Activated T-helper 1 cell treated with anti-CD3 and anti-CD28 coated beads, Interleukin-12 subunit alpha, Interleukin-12 subunit beta, Interleukin-2, Interleukin-4 antibody, amounts not matched to agents 30 ng/mL and 10 ng/mL and 1 ng/mL, durations not matched to agents 14 hours and 24 hours and 36 hours (primary cell): ENCODE results near the gene ZPBP2. TPM values are rescaled to one million over a fixed set of nuclear protein-coding genes. Genes with fewer than 3 reads are reported as not detected.

Source experiments
- DNase-seq: peaks from one replicate; pipeline ENCODE4 v3.0.0; 2021; ENCODE audit warnings: low spot score
- H3K27ac Mint-ChIP-seq: one replicate; pipeline ENCODE4 v1.8.0; 2021; ENCODE audit warnings: mild to moderate bottlenecking, mixed read lengths
- H3K27me3 Mint-ChIP-seq: one replicate; pipeline ENCODE4 v1.8.0; 2022; ENCODE audit warnings: mild to moderate bottlenecking, moderate library complexity, mixed read lengths; ENCODE audit not compliant: insufficient read depth
- H3K36me3 Mint-ChIP-seq: one replicate; pipeline ENCODE4 v1.8.0; 2021; ENCODE audit warnings: low read depth, mixed read lengths
- H3K4me1 Mint-ChIP-seq: one replicate; pipeline ENCODE4 v1.8.0; 2021; ENCODE audit warnings: low read depth, mixed read lengths
- H3K4me3 Mint-ChIP-seq: one replicate; pipeline ENCODE4 v1.8.0; 2021; ENCODE audit warnings: mild to moderate bottlenecking, moderate library complexity, mixed read lengths
- H3K9me3 Mint-ChIP-seq: one replicate; pipeline ENCODE4 v1.8.0; 2021; ENCODE audit warnings: mixed read lengths
- intact Hi-C: fragments of 100-400 bp; cut with micrococcal nuclease; formaldehyde crosslinking; loops from one replicate; pipeline ENCODE4 v1.15.1; 2024
- total RNA-seq: library from RNA; stranded (reverse); gene quantifications from 2 replicates; pipeline ENCODE4 v1.2.3, GENCODE V29; 2022

The ZPBP2 gene
- total RNA-seq, 1 donor from 2014 or later = not detected

DNA sequence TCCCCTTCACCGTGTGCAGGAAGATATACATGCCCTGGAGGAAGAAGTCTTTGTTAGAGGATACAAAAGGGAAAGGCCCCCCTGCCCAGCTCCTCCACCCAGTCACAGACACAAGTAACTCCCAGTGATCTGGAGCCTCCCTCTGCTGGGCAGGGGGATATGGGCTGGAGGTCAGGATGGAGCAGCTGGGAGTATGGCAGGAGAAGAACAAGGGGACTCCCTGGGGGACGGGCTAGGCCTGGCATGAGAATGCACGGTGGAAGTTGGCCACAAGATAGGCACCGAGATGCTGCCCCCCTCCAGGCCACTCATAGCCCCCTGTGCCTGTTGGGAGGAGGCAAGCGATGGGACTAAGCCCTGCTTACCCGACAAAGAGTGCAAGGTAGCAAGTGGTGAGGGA is 55.2 kb downstream of the ZPBP2 start:
- intact Hi-C loops = no loop called here
- Mint-ChIP-seq H3K36me3 (peaks cover 39% of the 10 kb centered on the region), H3K9me3 (no peaks in the 10 kb centered on the region), H3K4me1 (peaks cover 83% of the 10 kb centered on the region), H3K27me3 (no peaks in the 10 kb centered on the region), H3K27ac (peak overlapping the region; percentile 75), H3K4me3 (peak overlapping the region; percentile 57)
- DNase-seq = no peak

DNA sequence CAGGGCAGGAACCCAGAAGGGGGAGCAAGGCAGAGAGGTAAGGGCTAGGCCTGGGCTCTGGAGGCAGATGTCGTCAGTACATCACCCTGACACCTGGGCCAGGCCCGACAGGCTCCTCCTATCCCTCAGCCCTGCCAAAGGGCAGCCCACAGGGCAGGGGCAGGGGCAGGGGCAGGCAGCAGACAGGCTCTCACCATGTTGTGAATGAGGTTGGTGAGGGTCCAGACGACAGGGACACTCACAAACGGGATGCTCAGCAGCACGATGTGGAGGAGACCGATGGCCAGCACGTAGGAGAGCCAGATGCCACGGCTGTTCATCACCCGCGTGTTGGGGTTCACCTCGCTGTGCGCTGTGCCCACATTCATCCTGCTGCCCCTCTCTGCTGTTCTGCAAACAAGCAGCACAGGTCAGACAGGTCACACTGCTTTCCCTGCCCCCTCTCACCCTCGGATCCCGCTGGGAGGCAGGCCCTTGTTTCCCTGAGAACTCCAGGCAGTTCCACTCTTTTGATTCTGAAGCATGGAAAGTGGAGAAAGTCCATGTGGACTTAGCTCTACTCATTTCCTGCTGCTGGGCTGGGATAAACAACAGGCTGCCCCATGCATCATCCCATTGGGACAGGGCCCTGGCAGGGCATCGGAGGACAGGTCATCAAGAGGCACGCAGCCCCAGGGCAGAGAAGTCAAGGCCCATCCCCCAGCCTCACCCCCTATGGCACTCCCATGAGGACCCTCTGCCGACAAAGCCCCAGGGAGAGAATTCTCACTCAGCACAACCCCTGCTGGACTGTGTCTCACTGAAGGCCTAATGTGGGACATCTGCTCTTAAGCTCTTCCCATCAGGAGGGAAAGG is 56.1 kb downstream of the ZPBP2 start:
- Mint-ChIP-seq H3K4me1 (peaks cover 81% of the 10 kb centered on the region), H3K36me3 (peaks cover 33% of the 10 kb centered on the region)
- DNase-seq = no peak

DNA sequence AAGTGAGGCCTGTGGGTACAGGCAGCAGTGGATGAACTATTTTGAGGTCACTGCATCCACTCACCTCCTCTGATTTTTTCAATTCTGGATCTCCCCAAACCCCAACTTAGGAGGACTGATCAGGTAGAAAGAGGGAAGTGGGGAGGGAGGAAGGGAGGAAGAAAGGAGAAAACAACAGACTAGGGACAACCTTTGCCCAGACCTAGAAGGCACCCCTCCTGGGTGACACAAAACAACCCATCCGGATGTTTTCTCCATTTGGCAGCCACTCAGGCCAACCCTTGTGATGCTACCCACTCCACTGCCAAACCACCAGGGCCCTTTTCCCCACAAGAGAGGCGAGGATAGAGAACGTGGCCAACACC is 56.7 kb downstream of the ZPBP2 start:
- peaks cover 30% of the 10 kb centered on the region for H3K36me3 Mint-ChIP-seq
- intact Hi-C loops = loop anchor here (5.0 kb wide), 2 partner anchors 152 to 462 kb away; partner anchors contain the start of gene CDK12
- H3K9me3 Mint-ChIP-seq = no peaks in the 10 kb centered on the region
- no peaks in the 10 kb centered on the region for H3K27me3 Mint-ChIP-seq
- H3K4me3 Mint-ChIP-seq = peak overlapping the region; percentile 97
- peak overlapping the region; percentile 92 for H3K27ac Mint-ChIP-seq
- H3K4me1 Mint-ChIP-seq = peaks cover 82% of the 10 kb centered on the region
- DNase-seq = no peak

More for the DNA sequence above, 56.1 kb downstream of the ZPBP2 start:
- H3K9me3 Mint-ChIP-seq = no peaks in the 10 kb centered on the region
- intact Hi-C loops = no loop called here
- H3K27ac Mint-ChIP-seq = peak overlapping the region; percentile 92
- H3K4me3 Mint-ChIP-seq = peak overlapping the region; percentile 97
- no peaks in the 10 kb centered on the region for H3K27me3 Mint-ChIP-seq

DNA sequence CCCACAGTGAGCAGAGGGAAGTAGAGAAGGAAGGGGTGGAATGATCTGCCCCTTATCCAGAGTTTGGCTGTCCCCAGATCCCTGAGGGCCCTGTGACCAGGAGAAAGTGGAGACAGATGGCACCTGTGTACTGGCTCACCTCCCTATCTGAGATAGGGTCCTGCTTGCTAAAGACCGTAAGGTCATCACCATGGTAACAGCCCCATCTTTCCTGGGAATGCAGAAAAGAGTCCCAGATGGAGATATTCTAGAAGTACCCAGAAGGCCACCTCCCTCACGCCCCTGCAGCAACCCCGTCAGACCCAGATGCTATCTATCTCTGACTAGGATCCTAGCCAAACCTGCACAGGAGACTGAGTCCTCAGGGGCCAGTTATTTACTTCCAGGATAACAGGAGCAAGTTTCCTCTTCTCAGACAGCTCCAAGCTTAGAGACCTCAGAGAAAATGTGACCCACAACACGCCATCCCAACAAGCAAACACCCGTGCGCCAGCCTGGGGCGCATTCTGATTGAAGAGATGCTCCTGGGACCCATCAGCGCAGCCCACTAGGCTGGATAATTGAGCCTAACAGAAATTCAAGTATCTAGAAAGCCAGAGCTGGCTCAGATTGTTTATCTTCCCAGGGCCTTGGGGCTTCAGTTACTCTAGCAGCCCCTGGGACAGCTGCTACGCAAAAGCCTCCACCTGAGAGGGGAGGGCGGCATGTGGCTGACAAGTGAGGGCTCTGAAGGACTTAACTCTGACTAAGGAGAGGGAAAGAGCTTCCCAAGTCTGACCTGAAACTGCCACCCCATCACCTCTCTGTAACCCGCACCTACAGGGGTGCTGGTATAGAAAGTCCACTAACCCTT is 57.5 kb downstream of the ZPBP2 start:
- Mint-ChIP-seq H3K4me1 (peaks cover 78% of the 10 kb centered on the region), H3K36me3 (peaks cover 26% of the 10 kb centered on the region), H3K4me3 (peak overlapping the region; percentile 97), H3K27ac (peak overlapping the region; percentile 92), H3K27me3 (no peaks in the 10 kb centered on the region), H3K9me3 (no peaks in the 10 kb centered on the region)
- intact Hi-C loops = loop anchor here (1.0 to 5.0 kb wide), 5 partner anchors 22 to 463 kb away; partner anchors contain the start of genes CASC3 and CDK12
- no peak for DNase-seq

DNA sequence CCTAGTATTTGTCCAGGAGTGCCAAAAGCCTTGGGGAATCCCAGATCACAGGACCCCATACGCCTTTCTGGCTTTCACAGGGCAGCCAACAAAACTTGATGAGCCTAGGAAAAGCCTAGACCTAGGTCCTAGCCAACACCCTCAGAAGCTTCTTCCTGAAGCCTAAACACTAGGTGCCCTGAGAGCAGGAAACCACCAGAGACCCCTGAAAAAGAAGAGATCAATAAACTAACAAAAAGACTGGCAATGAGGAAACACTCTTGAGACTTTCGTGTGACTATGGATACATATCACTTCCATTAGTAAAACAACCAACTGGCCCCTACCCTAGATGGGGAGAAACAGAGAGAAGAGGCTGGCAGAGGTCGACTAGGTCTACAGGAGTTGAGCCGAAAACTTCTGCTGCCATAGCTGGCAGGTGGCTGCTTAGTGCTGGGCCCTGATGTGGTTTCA is 58.2 kb downstream of the ZPBP2 start:
- Mint-ChIP-seq H3K27me3 (no peaks in the 10 kb centered on the region), H3K9me3 (no peaks in the 10 kb centered on the region), H3K36me3 (peaks cover 25% of the 10 kb centered on the region), H3K27ac (peak overlapping the region; percentile 92), H3K4me3 (peak overlapping the region; percentile 97), H3K4me1 (peaks cover 71% of the 10 kb centered on the region)
- intact Hi-C loops = loop anchor here (1.0 to 5.0 kb wide), 5 partner anchors 23 to 464 kb away; partner anchors contain the start of genes CASC3 and CDK12
- DNase-seq = no peak

DNA sequence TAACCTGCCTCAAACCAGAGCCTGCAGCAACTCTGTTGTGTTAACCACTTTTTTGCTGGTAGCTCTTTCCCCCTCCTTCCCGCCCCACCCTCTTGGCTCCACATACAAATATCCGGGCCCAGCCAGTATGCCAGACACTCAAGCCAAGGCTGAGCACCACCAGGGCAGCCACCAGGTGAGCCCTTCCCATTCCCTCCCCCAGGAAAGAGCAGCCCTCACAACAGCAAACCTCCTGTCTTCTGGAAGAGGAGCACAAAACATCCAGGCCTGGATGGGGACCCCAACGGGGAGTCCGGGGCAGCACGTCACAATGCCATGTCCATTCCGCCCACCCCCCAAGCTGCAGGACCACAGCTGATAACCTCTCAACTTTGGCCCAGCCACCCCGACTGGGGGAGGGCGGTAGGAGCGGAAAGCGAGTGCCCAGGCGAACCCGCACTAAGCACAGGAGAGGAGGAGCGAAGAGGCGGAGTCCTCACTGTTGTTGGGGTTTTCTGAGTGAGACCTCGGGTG is 58.6 kb downstream of the ZPBP2 start:
- Mint-ChIP-seq H3K36me3 (peaks cover 21% of the 10 kb centered on the region), H3K27me3 (no peaks in the 10 kb centered on the region), H3K4me1 (peaks cover 66% of the 10 kb centered on the region), H3K27ac (peak overlapping the region; percentile 92), H3K4me3 (peak overlapping the region; percentile 97), H3K9me3 (no peaks in the 10 kb centered on the region)
- DNase-seq = peak; percentile 64
- intact Hi-C loops = loop anchor here (1.0 to 5.0 kb wide), 14 partner anchors 14 to 464 kb away; partner anchors contain the start of genes CASC3, CDC6, CDK12 and MED24

Other genes starting within 250 kb of the ZPBP2 start
- not detected in 2 replicates for gene PPP1R1B, start 241.2 kb upstream of the ZPBP2 start, total RNA-seq
- 54.7 and 65.3 TPM in 2 replicates for gene STARD3, start 231.1 kb upstream of the ZPBP2 start, total RNA-seq
- gene TCAP, start 202.9 kb upstream of the ZPBP2 start, total RNA-seq = 0.96 and 1.4 TPM in 2 replicates
- not detected in 2 replicates for gene PNMT, start 199.7 kb upstream of the ZPBP2 start, total RNA-seq
- 14.4 and 16.9 TPM in 2 replicates for gene PGAP3, start 180.1 kb upstream of the ZPBP2 start, total RNA-seq
- gene ERBB2, start 168.1 kb upstream of the ZPBP2 start, total RNA-seq = 2.5 and 3.0 TPM in 2 replicates
- gene MIEN1, start 137.7 kb upstream of the ZPBP2 start, total RNA-seq = 33.3 and 37.1 TPM in 2 replicates
- 0.64 and 0.73 TPM in 2 replicates for gene GRB7, start 130.3 kb upstream of the ZPBP2 start, total RNA-seq
- gene IKZF3, start 3.9 kb upstream of the ZPBP2 start, total RNA-seq = 22.8 and 25.1 TPM in 2 replicates
- 23.8 and 27.4 TPM in 2 replicates for gene GSDMB, start 50.4 kb downstream of the ZPBP2 start, total RNA-seq
- 70.8 and 77.4 TPM in 2 replicates for gene ORMDL3, start 59.4 kb downstream of the ZPBP2 start, total RNA-seq
- gene LRRC3C, start 59.5 kb downstream of the ZPBP2 start, total RNA-seq = not detected in 2 replicates
- 0.42 and 0.73 TPM in 2 replicates for gene GSDMA, start 94.8 kb downstream of the ZPBP2 start, total RNA-seq
- 191 and 201 TPM in 2 replicates for gene PSMD3, start 112.6 kb downstream of the ZPBP2 start, total RNA-seq
- gene CSF3, start 147.2 kb downstream of the ZPBP2 start, total RNA-seq = not detected in 2 replicates
- gene MED24, start 186.2 kb downstream of the ZPBP2 start, total RNA-seq = 113 and 120 TPM in 2 replicates
- 2.9 and 3.5 TPM in 2 replicates for gene THRA, start 194.8 kb downstream of the ZPBP2 start, total RNA-seq
- gene NR1D1, start 232.4 kb downstream of the ZPBP2 start, total RNA-seq = 8.7 and 9.6 TPM in 2 replicates